ENCODE results near the gene CCM2.

Gene CCM2

GRCh38 chr7:44962483-44963251 lies 37.3 kb upstream of the CCM2 start:
- Histone ChIP-seq H3K9me3 (ENCODE audit: severe bottlenecking) (no peaks in the 10 kb centered on the region), H3K4me1 (ENCODE audit: insufficient read depth, poor library complexity, severe bottlenecking) (no peaks in the 10 kb centered on the region), H3K27me3 (ENCODE audit: insufficient read depth, poor library complexity, severe bottlenecking) (peaks cover 8% of the 10 kb centered on the region), H3K27ac (ENCODE audit: poor library complexity, severe bottlenecking) (no peak overlapping the region), H3K4me3 (ENCODE audit: severe bottlenecking) (peak overlapping the region; percentile 4), H3K36me3 (ENCODE audit: low read depth) (no peaks in the 10 kb centered on the region)
- DNase-seq (ENCODE audit: low spot score) (peak; percentile 65), ATAC-seq (ENCODE audit: low read depth) (peak; percentile 16; the same call in 1 of the 3 replicates)
- TF ChIP-seq, protein P1, sequence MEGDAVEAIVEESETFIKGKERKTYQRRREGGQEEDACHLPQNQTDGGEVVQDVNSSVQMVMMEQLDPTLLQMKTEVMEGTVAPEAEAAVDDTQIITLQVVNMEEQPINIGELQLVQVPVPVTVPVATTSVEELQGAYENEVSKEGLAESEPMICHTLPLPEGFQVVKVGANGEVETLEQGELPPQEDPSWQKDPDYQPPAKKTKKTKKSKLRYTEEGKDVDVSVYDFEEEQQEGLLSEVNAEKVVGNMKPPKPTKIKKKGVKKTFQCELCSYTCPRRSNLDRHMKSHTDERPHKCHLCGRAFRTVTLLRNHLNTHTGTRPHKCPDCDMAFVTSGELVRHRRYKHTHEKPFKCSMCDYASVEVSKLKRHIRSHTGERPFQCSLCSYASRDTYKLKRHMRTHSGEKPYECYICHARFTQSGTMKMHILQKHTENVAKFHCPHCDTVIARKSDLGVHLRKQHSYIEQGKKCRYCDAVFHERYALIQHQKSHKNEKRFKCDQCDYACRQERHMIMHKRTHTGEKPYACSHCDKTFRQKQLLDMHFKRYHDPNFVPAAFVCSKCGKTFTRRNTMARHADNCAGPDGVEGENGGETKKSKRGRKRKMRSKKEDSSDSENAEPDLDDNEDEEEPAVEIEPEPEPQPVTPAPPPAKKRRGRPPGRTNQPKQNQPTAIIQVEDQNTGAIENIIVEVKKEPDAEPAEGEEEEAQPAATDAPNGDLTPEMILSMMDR (IDR thresholded peaks at IDR 0.05; ENCODE audit: poor library complexity, severe bottlenecking), result no peak

DNA sequence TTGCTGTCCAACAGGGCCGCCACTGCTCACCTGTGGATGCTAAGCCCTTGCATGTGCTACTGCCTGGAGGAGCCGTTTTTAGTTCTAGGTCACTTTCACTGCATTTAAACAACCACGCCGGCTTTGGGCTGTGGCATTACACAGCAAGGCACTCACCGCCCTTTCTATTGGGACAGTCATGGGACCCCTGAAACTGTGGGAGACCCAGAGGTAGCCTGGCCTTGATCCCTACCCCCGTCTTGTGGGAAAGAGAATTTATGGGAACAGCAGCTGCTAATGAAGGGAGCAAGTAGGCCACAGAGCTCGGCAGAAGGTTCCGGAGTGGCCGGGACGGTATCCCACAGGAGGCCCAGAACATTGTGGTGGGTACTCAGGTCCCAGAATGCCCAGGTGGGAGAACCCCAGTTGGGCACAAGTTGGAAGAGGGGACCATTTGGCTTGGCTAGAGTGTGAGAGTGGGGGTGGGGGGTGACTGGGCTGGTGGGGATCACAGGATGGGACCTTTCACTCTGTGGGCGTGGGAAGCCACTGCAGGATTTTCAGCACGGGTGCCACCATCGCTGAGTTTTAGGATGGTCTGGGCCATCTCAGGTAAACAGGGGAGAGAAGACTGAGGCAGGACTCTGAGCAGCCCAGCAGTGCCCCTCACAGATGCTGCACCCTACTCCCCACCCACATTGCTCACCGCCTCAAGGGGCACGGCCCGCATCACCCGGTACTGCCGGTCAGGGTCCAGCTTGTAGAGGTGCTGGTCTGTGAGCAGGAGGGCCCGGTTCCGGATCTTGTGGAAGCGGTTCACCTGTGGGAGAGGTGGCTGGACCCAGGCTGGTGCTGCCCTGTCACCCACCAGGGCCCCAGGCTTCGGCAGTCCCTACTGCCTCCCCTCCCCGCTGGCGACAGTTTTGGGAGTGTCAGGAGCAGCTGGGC lies 36.4 kb upstream of the CCM2 start:
- peak; percentile 62 for DNase-seq (ENCODE audit: low spot score)
- no peak overlapping the region for H3K4me3 ChIP-seq (ENCODE audit: severe bottlenecking)
- H3K9me3 ChIP-seq (ENCODE audit: severe bottlenecking), result no peaks in the 10 kb centered on the region
- H3K27ac ChIP-seq (ENCODE audit: poor library complexity, severe bottlenecking), result no peak overlapping the region
- TF ChIP-seq, protein P1 (IDR thresholded peaks at IDR 0.05; ENCODE audit: poor library complexity, severe bottlenecking), result no peak
- H3K4me1 ChIP-seq (ENCODE audit: insufficient read depth, poor library complexity, severe bottlenecking), result no peaks in the 10 kb centered on the region
- ATAC-seq (ENCODE audit: low read depth), result no peak
- H3K36me3 ChIP-seq (ENCODE audit: low read depth), result no peaks in the 10 kb centered on the region
- peaks cover 8% of the 10 kb centered on the region for H3K27me3 ChIP-seq (ENCODE audit: insufficient read depth, poor library complexity, severe bottlenecking)

DNA sequence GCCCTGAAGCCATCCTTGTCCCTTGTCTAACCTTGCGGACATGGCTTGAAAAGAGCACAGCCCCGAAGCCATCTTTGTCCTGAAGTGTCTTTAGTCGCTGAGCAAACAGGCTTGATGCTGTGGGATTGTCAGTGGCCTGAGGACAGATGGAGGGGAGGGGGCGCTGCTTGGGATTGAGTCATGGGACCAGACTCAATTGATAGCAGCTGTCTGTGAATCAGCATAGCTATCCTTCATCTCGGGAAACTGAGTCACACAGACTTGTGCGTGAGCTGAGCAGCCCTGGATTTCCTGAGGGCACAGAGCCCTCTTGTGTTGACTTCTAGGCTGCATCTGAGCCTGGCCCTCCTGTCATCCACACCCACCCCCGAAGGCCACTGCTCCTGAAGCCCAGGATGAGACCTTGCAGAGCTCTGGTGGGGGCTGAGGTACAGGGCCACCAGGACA lies 35.6 kb upstream of the CCM2 start:
- TF ChIP-seq, protein P1 (IDR thresholded peaks at IDR 0.05; ENCODE audit: poor library complexity, severe bottlenecking), result peak; percentile 34
- no peaks in the 10 kb centered on the region for H3K36me3 ChIP-seq (ENCODE audit: low read depth)
- H3K9me3 ChIP-seq (ENCODE audit: severe bottlenecking), result no peaks in the 10 kb centered on the region
- no peak overlapping the region for H3K27ac ChIP-seq (ENCODE audit: poor library complexity, severe bottlenecking)
- no peak for DNase-seq (ENCODE audit: low spot score)
- H3K4me1 ChIP-seq (ENCODE audit: insufficient read depth, poor library complexity, severe bottlenecking), result no peaks in the 10 kb centered on the region
- H3K4me3 ChIP-seq (ENCODE audit: severe bottlenecking), result no peak overlapping the region
- peak; percentile 18; the same call in 1 of the 3 replicates for ATAC-seq (ENCODE audit: low read depth)
- peaks cover 8% of the 10 kb centered on the region for H3K27me3 ChIP-seq (ENCODE audit: insufficient read depth, poor library complexity, severe bottlenecking)

GRCh38 chr7:44964831-44965440 lies 35.1 kb upstream of the CCM2 start:
- Histone ChIP-seq H3K9me3 (ENCODE audit: severe bottlenecking) (no peaks in the 10 kb centered on the region), H3K27ac (ENCODE audit: poor library complexity, severe bottlenecking) (no peak overlapping the region), H3K4me3 (ENCODE audit: severe bottlenecking) (no peak overlapping the region), H3K27me3 (ENCODE audit: insufficient read depth, poor library complexity, severe bottlenecking) (peaks cover 8% of the 10 kb centered on the region), H3K4me1 (ENCODE audit: insufficient read depth, poor library complexity, severe bottlenecking) (no peaks in the 10 kb centered on the region), H3K36me3 (ENCODE audit: low read depth) (no peaks in the 10 kb centered on the region)
- no peak for ATAC-seq (ENCODE audit: low read depth)
- TF ChIP-seq, protein P1 (IDR thresholded peaks at IDR 0.05; ENCODE audit: poor library complexity, severe bottlenecking), result no peak
- peak; percentile 57 for DNase-seq (ENCODE audit: low spot score)

All from RWPE2 (cell line).